GM21447 (cell line): ENCODE results near the gene ARHGAP27.
"Not testable (repeated sequence)": the region's sequence is repeated elsewhere in the genome, so short reads cannot be mapped to it uniquely, and the experiment has no call there.

Experiments used
- ATAC-seq: cut with Tn5 transposase; IDR thresholded peaks from one replicate; pipeline ENCODE4 v1.9.1; 2021; ENCODE audit not compliant: unreplicated experiment

ARHGAP27 gene

GRCh38 chr17:45364531-45365390 is 67.9 kb downstream of the ARHGAP27 start:
- no peak for ATAC-seq

- ATAC-seq = no peak
These were observed 69.2 kb downstream of the ARHGAP27 start for GRCh38 chr17:45363498-45363897.

GRCh38 chr17:45361976-45362375 is 70.7 kb downstream of the ARHGAP27 start:
- no peak for ATAC-seq

GRCh38 chr17:45361451-45361850 is 71.2 kb downstream of the ARHGAP27 start:
- no peak for ATAC-seq

- no peak for ATAC-seq
These were observed 75.2 kb downstream of the ARHGAP27 start for GRCh38 chr17:45357364-45357997.

- no peak for ATAC-seq
These were observed 77.6 kb downstream of the ARHGAP27 start for GRCh38 chr17:45355087-45355486.

GRCh38 chr17:45353043-45353442 is 79.6 kb downstream of the ARHGAP27 start:
- ATAC-seq = no peak

- no peak for ATAC-seq
These were observed 80.8 kb downstream of the ARHGAP27 start for GRCh38 chr17:45351831-45352230.

- ATAC-seq = no peak
These were observed 85.2 kb downstream of the ARHGAP27 start for GRCh38 chr17:45347444-45347843.

- no peak for ATAC-seq
These were observed 86.3 kb downstream of the ARHGAP27 start for GRCh38 chr17:45346216-45347015.

GRCh38 chr17:45345554-45346215 is 87.0 kb downstream of the ARHGAP27 start:
- no peak for ATAC-seq

- ATAC-seq = no peak
These were observed 87.5 kb downstream of the ARHGAP27 start for GRCh38 chr17:45345246-45345553.

GRCh38 chr17:45343967-45344664 is 88.6 kb downstream of the ARHGAP27 start:
- ATAC-seq = not testable (repeated sequence)
